Loucy (cell line): ENCODE results near the gene TFG.
A peak's percentile ranks its signal among the peaks of the same experiment; 100 is the strongest.

ENCODE experiments used
- EZH2phosphoT487 ChIP-seq: fragments of 200-600 bp; IDR thresholded peaks from 2 replicates; pipeline ENCODE4 v1.6.1; 2018; ENCODE audit warnings: antibody characterized with exemption, mild to moderate bottlenecking, moderate library complexity, borderline replicate concordance
- TF ChIP-seq, protein P1 (sequence below): fragments of 200-600 bp; sonication (generic); conservative IDR thresholded peaks from 2 replicates; pipeline ENCODE4 v1.5.1; 2014; ENCODE audit warnings: mild to moderate bottlenecking, antibody characterized with exemption, low read length

DNA sequence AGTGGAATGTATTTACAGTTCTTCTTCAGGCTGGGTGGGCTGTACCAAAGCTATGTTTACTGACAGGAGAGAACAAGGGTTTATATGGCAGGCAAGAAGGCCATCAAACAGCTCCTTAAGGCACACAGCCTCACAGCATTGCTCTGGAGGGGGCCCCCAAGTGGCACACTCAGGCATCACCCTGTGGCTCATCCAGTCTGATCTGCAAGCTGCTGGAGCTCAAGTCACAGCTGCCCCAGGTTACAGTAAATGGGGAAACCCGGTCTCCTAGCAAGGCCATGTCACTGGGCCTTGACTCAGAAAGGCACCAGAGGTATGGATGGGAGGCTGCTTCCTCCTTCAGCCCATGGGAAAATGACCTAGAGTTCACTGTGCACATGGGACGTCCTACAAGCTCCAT is 67.5 kb downstream of the TFG start:
- TF ChIP-seq, protein P1, sequence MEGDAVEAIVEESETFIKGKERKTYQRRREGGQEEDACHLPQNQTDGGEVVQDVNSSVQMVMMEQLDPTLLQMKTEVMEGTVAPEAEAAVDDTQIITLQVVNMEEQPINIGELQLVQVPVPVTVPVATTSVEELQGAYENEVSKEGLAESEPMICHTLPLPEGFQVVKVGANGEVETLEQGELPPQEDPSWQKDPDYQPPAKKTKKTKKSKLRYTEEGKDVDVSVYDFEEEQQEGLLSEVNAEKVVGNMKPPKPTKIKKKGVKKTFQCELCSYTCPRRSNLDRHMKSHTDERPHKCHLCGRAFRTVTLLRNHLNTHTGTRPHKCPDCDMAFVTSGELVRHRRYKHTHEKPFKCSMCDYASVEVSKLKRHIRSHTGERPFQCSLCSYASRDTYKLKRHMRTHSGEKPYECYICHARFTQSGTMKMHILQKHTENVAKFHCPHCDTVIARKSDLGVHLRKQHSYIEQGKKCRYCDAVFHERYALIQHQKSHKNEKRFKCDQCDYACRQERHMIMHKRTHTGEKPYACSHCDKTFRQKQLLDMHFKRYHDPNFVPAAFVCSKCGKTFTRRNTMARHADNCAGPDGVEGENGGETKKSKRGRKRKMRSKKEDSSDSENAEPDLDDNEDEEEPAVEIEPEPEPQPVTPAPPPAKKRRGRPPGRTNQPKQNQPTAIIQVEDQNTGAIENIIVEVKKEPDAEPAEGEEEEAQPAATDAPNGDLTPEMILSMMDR = peak; percentile 63
- no peak for TF ChIP-seq EZH2phosphoT487
